ENCODE data around the gene CCDC159. TPM values are rescaled to one million over a fixed set of nuclear protein-coding genes. Genes with fewer than 3 reads are reported as not detected.

The CCDC159 gene
- total and polyA plus RNA-seq, 2 donors (not counting 1 experiment from before 2014, with no cell fraction given) = 57.5 to 128 TPM

GRCh38 chr19:11364296-11364904 is 18.1 kb downstream of the CCDC159 start:
- no peaks in the 10 kb centered on the region for H3K27me3 Mint-ChIP-seq
- no peak overlapping the region for H3K4me2 ChIP-seq (replicated peaks; ENCODE audit: low read depth, low read length, poor library complexity, severe bottlenecking)
- H3K9me3 ChIP-seq (ENCODE audit: control extremely low read depth in 1 of 3, control insufficient read depth in 2 of 3, insufficient read depth in 1 of 3, low read length in 2 of 3) = no peaks in the 10 kb centered on the region
- CTCF ChIA-PET = interaction anchor here (1.5 kb wide), 1 partner anchor 26 kb away, joined by 3 read pairs; no protein-coding TSS in a partner anchor
- POLR2A ChIA-PET = no interaction called here
- no peak overlapping the region for H2AFZ ChIP-seq (ENCODE audit: insufficient read depth, low read depth, low read length, poor library complexity, severe bottlenecking)
- H4K20me1 ChIP-seq (ENCODE audit: control insufficient read depth, insufficient read depth, low read length, poor library complexity, severe bottlenecking) = no peaks in the 10 kb centered on the region
- ATAC-seq (ENCODE audit: low read depth) (no peak), DNase-seq (no peak)
- no peak overlapping the region for H3K27ac Mint-ChIP-seq
- no peak overlapping the region for H3K4me3 Mint-ChIP-seq
- H3K4me1 ChIP-seq (ENCODE audit: control insufficient read depth in 2 of 2, insufficient read depth in 2 of 2, low read length in 2 of 2) = no peaks in the 10 kb centered on the region
- H3K4me3 ChIP-seq (ENCODE audit: control extremely low read depth in 1 of 5, extremely low read depth in 1 of 5, insufficient read depth in 1 of 5, low read depth in 2 of 5, low read length in 4 of 5) = no peak overlapping the region
- no peaks in the 10 kb centered on the region for H3K27me3 ChIP-seq (replicated peaks in 1 of 4; ENCODE audit: control extremely low read depth in 1 of 4, control insufficient read depth in 3 of 4, insufficient read depth in 4 of 4, low read length in 3 of 4)
- no peaks in the 10 kb centered on the region for H3K9me3 Mint-ChIP-seq (ENCODE audit: insufficient read depth)
- no peaks in the 10 kb centered on the region for H3K4me1 Mint-ChIP-seq
- TF ChIP-seq EZH2 (IDR thresholded peaks at IDR 0.05; ENCODE audit: borderline replicate concordance, insufficient read depth, low read depth, low read length, poor library complexity, severe bottlenecking) = no peak
- no peak for TF ChIP-seq CTCF (IDR thresholded peaks at IDR 0.05)
- intact Hi-C loops (cut with micrococcal nuclease) = no loop called here
- H3K27ac ChIP-seq (ENCODE audit: low read length in 2 of 2) = no peak overlapping the region
- H3K9ac ChIP-seq (ENCODE audit: low read length) = no peak overlapping the region
- peaks cover 0 to 21% of the 10 kb centered on the region in 2 experiments for H3K36me3 ChIP-seq (replicated peaks in 1 of 2; ENCODE audit: control extremely low read depth in 1 of 2, control insufficient read depth in 1 of 2, extremely low read depth in 1 of 2, insufficient read depth in 2 of 2, low read length in 1 of 2)
- H3K79me2 ChIP-seq (ENCODE audit: control insufficient read depth, insufficient read depth, low read length) = no peaks in the 10 kb centered on the region
- 94% methylated on average over 25 of the region's 28 CpGs for WGBS (ENCODE audit: insufficient coverage)

GRCh38 chr19:11364935-11365334 is 18.6 kb downstream of the CCDC159 start:
- Histone ChIP-seq H3K4me3 (ENCODE audit: control extremely low read depth in 1 of 5, extremely low read depth in 1 of 5, insufficient read depth in 1 of 5, low read depth in 2 of 5, low read length in 4 of 5) (no peak overlapping the region), H4K20me1 (ENCODE audit: control insufficient read depth, insufficient read depth, low read length, poor library complexity, severe bottlenecking) (no peaks in the 10 kb centered on the region), H3K27ac (ENCODE audit: low read length in 2 of 2) (no peak overlapping the region), H3K36me3 (replicated peaks in 1 of 2; ENCODE audit: control extremely low read depth in 1 of 2, control insufficient read depth in 1 of 2, extremely low read depth in 1 of 2, insufficient read depth in 2 of 2, low read length in 1 of 2) (peaks cover 0 to 24% of the 10 kb centered on the region in 2 experiments), H3K9ac (ENCODE audit: low read length) (no peak overlapping the region), H2AFZ (ENCODE audit: insufficient read depth, low read depth, low read length, poor library complexity, severe bottlenecking) (no peak overlapping the region), H3K9me3 (ENCODE audit: control extremely low read depth in 1 of 3, control insufficient read depth in 2 of 3, insufficient read depth in 1 of 3, low read length in 2 of 3) (no peaks in the 10 kb centered on the region), H3K4me1 (ENCODE audit: control insufficient read depth in 2 of 2, insufficient read depth in 2 of 2, low read length in 2 of 2) (no peaks in the 10 kb centered on the region), H3K4me2 (replicated peaks; ENCODE audit: low read depth, low read length, poor library complexity, severe bottlenecking) (no peak overlapping the region), H3K79me2 (ENCODE audit: control insufficient read depth, insufficient read depth, low read length) (no peaks in the 10 kb centered on the region), H3K27me3 (replicated peaks in 1 of 4; ENCODE audit: control extremely low read depth in 1 of 4, control insufficient read depth in 3 of 4, insufficient read depth in 4 of 4, low read length in 3 of 4) (no peaks in the 10 kb centered on the region)
- ChIA-PET CTCF (no interaction called here), POLR2A (no interaction called here)
- Mint-ChIP-seq H3K27ac (no peak overlapping the region), H3K4me1 (no peaks in the 10 kb centered on the region), H3K27me3 (no peaks in the 10 kb centered on the region), H3K4me3 (no peak overlapping the region), H3K9me3 (ENCODE audit: insufficient read depth) (no peaks in the 10 kb centered on the region)
- no peak for DNase-seq
- intact Hi-C loops (cut with micrococcal nuclease) = no loop called here
- no CpG with 5 or more reads among the region's 5 CpGs for WGBS (ENCODE audit: insufficient coverage)
- ATAC-seq (ENCODE audit: low read depth) = no peak
- TF ChIP-seq EZH2 (IDR thresholded peaks at IDR 0.05; ENCODE audit: borderline replicate concordance, insufficient read depth, low read depth, low read length, poor library complexity, severe bottlenecking) (no peak), CTCF (IDR thresholded peaks at IDR 0.05) (no peak)

All from B cell (primary cell).